Activated naive CD8-positive, alpha-beta T cell treated with anti-CD3 and anti-CD28 coated beads, Interleukin-2, amount 50 U/mL, for 24 hours (primary cell): ENCODE measurements around the gene CNTN5.
"Not testable (repeated sequence)": the region's sequence is repeated elsewhere in the genome, so short reads cannot be mapped to it uniquely, and the experiment has no call there.

Experiments
- ATAC-seq: fragments of 150-1000 bp; cut with Tn5 transposase; one replicate; pipeline ENCODE4 v1.10.0; 2021
- DNase-seq: peaks from one replicate; pipeline ENCODE4 v3.0.0; 2021
- H3K27ac Mint-ChIP-seq: one replicate; pipeline ENCODE4 v1.8.0; 2021; ENCODE audit warnings: mild to moderate bottlenecking, mixed read lengths
- H3K27me3 Mint-ChIP-seq: one replicate; pipeline ENCODE4 v1.8.0; 2021; ENCODE audit warnings: mixed read lengths
- H3K36me3 Mint-ChIP-seq: one replicate; pipeline ENCODE4 v1.8.0; 2021; ENCODE audit warnings: low read depth, mixed read lengths
- H3K4me1 Mint-ChIP-seq: one replicate; pipeline ENCODE4 v1.8.0; 2021; ENCODE audit warnings: mixed read lengths
- H3K4me3 Mint-ChIP-seq: one replicate; pipeline ENCODE4 v1.8.0; 2021; ENCODE audit warnings: mild to moderate bottlenecking, moderate library complexity, mixed read lengths
- H3K9me3 Mint-ChIP-seq: one replicate; pipeline ENCODE4 v1.8.0; 2021; ENCODE audit warnings: mixed read lengths

Gene CNTN5

DNA sequence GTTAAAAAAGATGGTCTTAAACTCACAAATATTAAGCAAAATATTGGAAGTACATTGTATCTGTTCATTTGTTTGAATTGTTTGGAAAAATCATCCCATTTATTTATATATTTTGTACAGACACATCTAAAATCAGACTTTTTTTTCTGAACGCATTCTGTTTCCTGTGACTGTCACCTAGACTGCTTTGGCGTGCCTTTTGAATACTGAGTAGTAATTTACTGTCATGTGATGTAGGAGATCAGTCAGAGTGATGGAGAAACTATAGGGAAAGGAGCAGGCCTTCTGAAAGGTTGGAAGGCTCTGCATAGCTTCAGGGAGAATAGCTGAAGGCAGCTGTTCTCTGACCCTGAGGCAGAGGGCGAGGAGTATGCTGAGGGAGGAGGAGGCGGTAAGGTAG, 1214.3 kb downstream of the CNTN5 start:
- Mint-ChIP-seq H3K27ac (no peak overlapping the region), H3K9me3 (peaks cover 22% of the 10 kb centered on the region), H3K4me1 (no peaks in the 10 kb centered on the region), H3K36me3 (no peaks in the 10 kb centered on the region), H3K4me3 (no peak overlapping the region), H3K27me3 (no peaks in the 10 kb centered on the region)
- ATAC-seq (no peak), DNase-seq (no peak)

DNA sequence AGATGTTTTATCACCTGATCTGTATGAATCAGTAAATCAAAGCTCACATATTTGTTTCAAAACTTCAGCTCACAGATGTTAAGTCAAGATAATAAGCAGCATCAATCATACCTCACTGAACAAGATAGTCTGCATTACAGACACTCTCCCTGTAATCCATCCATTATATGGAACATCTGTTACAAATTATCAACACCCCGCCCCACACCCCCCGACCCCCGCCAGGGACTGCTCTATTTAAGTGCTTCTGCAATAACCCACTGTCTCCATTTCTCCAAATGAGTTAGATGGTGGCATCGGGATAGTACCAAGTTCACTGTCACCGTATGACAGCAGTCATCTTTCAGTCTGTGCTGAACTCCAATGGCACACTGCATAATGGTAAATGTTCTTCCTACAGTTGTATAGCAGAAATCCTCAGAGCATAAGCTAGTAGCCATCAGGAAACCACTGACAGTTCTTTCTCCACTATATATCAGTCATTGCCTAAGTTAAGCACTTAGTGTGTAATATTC, 1219.3 kb downstream of the CNTN5 start:
- no peaks in the 10 kb centered on the region for H3K27me3 Mint-ChIP-seq
- H3K27ac Mint-ChIP-seq = no peak overlapping the region
- H3K36me3 Mint-ChIP-seq = no peaks in the 10 kb centered on the region
- no peak for DNase-seq
- H3K4me3 Mint-ChIP-seq = no peak overlapping the region
- no peaks in the 10 kb centered on the region for H3K4me1 Mint-ChIP-seq
- ATAC-seq = no peak
- H3K9me3 Mint-ChIP-seq = peaks cover 14% of the 10 kb centered on the region

GRCh38 chr11:100247704-100248103, 1227.0 kb downstream of the CNTN5 start:
- H3K27me3 Mint-ChIP-seq = no peaks in the 10 kb centered on the region
- no peak overlapping the region for H3K4me3 Mint-ChIP-seq

DNA sequence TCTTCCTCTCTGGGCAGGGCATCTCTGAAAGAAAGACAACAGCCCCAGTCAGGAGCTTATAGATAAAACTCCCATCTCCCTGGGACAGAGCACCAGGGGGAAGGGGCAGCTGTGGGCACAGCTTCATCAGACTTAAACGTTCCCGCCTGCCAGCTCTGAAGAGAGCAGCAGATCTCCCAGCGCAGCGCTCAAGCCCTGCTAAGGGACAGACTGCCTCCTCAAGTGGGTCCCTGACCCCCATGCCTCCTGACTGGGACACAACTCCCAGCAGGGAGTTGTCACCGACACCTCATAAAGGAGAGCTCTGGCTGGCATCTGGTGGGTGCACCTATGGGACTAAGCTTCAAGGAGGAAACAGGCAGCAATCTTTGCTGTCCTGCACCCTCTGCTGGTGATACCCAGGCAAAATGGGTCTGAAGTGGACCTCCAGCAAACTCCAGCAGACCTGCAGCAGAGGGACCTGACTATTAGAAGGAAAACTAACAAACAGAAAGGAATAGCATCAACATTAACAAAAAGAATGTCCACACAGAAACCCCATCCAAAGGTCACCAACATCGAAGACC, 1236.6 kb downstream of the CNTN5 start:
- DNase-seq, ATAC-seq, H3K27me3 Mint-ChIP-seq, H3K4me1 Mint-ChIP-seq, H3K4me3 Mint-ChIP-seq, H3K36me3 Mint-ChIP-seq, H3K27ac Mint-ChIP-seq: not testable (repeated sequence)
- peaks cover 18% of the 10 kb centered on the region for H3K9me3 Mint-ChIP-seq

More at GRCh38 chr11:100247704-100248103, 1227.0 kb downstream of the CNTN5 start:
- ATAC-seq (no peak), DNase-seq (no peak)
- Mint-ChIP-seq H3K4me1 (no peaks in the 10 kb centered on the region), H3K36me3 (no peaks in the 10 kb centered on the region), H3K27ac (no peak overlapping the region), H3K9me3 (peaks cover 6% of the 10 kb centered on the region)

DNA sequence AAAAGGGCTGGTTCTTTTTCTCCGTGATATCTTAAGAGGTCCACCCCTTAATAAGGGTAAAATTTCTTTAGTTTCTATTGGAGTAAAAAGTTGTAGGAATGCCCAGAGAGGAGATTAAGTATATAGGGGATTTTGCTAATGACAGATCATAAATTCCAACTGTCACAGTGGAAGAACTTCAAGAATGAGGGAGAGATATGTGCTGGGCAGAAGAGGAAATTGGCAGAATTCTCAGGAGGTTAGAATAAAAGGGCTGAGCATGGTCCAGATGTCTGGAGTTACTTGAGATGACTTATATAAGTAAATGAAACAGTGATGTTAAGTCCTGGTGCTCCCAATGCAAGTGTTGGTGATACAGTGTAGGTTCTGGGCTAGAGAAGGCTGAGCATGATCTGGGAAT, 1248.8 kb downstream of the CNTN5 start:
- Mint-ChIP-seq H3K4me3 (no peak overlapping the region), H3K27ac (no peak overlapping the region), H3K4me1 (no peaks in the 10 kb centered on the region), H3K27me3 (no peaks in the 10 kb centered on the region), H3K9me3 (peaks cover 16% of the 10 kb centered on the region), H3K36me3 (no peaks in the 10 kb centered on the region)
- no peak for ATAC-seq
- DNase-seq = no peak

- Mint-ChIP-seq H3K36me3 (no peaks in the 10 kb centered on the region), H3K27me3 (no peaks in the 10 kb centered on the region), H3K4me1 (no peaks in the 10 kb centered on the region), H3K27ac (no peak overlapping the region), H3K9me3 (peaks cover 16% of the 10 kb centered on the region), H3K4me3 (no peak overlapping the region)
- ATAC-seq = no peak
- DNase-seq = no peak
Observed at GRCh38 chr11:100273066-100273815, 1252.5 kb downstream of the CNTN5 start.

DNA sequence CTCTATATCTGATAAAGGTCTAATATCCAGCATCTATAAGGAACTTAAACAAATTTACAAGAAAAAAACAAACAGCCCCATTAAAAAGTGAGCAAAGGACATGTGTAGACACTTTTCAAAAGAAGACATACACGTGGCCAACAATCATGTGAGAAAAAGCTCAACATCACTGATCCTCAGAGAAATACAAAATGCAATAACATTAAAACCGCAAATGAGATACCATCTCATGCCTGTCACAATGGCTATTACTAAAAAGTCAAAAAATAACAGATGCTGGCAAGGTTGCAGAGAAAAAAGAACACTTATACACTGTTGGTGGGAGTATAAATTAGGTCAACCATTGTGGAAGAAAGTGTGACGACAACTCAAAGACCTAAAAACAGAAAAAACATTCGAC, 1253.7 kb downstream of the CNTN5 start:
- DNase-seq, H3K27ac Mint-ChIP-seq, H3K4me1 Mint-ChIP-seq, ATAC-seq, H3K4me3 Mint-ChIP-seq, H3K27me3 Mint-ChIP-seq, H3K36me3 Mint-ChIP-seq: not testable (repeated sequence)
- peaks cover 10% of the 10 kb centered on the region for H3K9me3 Mint-ChIP-seq

DNA sequence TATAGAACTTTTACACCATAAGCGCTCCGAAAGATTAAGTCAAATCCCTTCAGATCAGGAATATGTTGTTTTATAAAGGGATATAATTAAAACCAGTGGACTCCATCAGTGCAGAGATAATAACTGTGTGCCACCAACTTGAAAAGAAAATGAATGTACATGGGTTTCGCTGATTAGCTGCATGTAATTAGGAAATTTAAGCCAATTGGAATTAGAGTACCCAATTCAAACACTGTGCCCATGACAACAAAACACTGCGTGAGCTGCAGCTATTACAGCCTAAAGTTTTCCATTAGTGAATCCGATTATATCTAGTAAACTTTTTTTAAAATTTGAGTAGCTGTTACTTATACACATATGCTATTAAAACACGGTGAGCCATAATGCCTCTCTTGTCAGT, 1274.0 kb downstream of the CNTN5 start:
- H3K4me1 Mint-ChIP-seq = no peaks in the 10 kb centered on the region
- no peak for DNase-seq
- H3K9me3 Mint-ChIP-seq = no peaks in the 10 kb centered on the region
- H3K27me3 Mint-ChIP-seq = no peaks in the 10 kb centered on the region
- no peaks in the 10 kb centered on the region for H3K36me3 Mint-ChIP-seq
- no peak overlapping the region for H3K4me3 Mint-ChIP-seq
- no peak overlapping the region for H3K27ac Mint-ChIP-seq
- ATAC-seq = no peak

DNA sequence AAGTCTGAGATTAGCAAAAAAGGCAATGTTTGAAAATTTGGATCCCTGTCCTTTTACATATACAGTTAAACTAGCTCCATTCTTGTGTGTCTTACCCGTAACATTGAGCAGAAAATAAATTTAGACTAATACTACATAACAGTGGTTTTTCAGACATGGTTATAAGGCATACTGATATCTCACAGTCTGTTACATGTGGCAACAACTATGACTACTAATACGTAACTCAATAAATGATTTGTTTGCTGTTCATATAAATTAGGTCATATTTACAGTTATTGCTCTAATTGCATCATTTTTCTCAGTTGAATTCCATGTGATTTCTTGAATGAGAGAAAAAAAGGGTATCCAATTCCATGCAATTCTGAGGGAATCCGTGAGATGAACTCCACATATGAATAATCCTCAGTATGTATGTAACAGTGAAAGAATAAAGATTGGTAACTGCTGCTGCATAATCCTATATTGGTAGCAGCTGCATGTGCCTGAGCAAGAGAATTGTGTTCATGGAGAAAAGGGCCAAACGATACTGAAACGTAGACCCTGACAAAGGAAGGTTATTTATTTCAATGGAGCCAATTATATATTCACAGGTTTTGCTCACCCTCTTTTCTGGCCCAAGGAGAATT, 1275.4 kb downstream of the CNTN5 start:
- Mint-ChIP-seq H3K4me1 (no peaks in the 10 kb centered on the region), H3K4me3 (no peak overlapping the region), H3K27me3 (no peaks in the 10 kb centered on the region), H3K9me3 (no peaks in the 10 kb centered on the region), H3K36me3 (no peaks in the 10 kb centered on the region), H3K27ac (no peak overlapping the region)
- DNase-seq (no peak), ATAC-seq (no peak)

DNA sequence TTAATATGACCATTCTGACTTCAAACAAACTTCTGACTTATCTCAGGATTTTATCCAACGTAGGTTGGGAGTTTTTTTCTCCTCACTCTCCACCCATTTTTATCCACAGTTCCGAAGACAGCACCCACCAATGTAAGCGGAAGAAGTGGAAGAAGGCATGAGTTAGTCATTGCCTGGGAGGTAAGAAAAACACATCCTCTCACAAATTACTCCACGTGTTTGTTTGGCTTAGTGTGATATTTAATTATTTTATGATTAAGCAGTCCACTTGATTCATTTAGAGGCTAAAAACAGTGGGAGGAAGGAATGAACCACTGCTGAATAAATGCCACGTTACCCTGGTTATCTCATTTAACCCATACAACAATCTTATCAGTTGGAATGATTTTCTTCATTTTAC, 1276.8 kb downstream of the CNTN5 start:
- Mint-ChIP-seq H3K9me3 (no peaks in the 10 kb centered on the region), H3K4me3 (no peak overlapping the region)
- ATAC-seq = no peak

DNA sequence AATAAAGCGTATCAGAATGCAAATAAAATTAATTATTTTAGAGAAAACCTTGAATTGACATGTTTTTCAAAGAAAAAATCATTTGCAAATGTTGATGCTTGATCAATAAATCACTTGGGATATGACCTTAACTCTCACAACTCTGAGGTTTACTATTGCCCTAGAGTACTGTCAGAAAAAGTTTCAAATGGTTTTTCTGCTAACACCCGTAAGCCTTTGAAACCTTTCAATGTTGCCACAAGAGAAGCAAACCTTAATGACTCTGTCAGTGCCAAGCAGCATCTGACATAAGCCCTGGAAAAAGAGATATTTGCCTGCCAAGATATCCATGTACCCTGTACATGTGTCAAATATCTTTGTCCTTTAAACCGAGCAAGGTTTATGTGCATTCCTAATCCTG, 1282.1 kb downstream of the CNTN5 start:
- ATAC-seq = no peak
- DNase-seq = no peak
- H3K9me3 Mint-ChIP-seq = no peaks in the 10 kb centered on the region
- no peaks in the 10 kb centered on the region for H3K4me1 Mint-ChIP-seq
- H3K27me3 Mint-ChIP-seq = no peaks in the 10 kb centered on the region
- H3K36me3 Mint-ChIP-seq = no peaks in the 10 kb centered on the region
- no peak overlapping the region for H3K27ac Mint-ChIP-seq
- no peak overlapping the region for H3K4me3 Mint-ChIP-seq

More for the DNA sequence above, 1276.8 kb downstream of the CNTN5 start:
- H3K27ac Mint-ChIP-seq = no peak overlapping the region
- H3K36me3 Mint-ChIP-seq = no peaks in the 10 kb centered on the region
- no peaks in the 10 kb centered on the region for H3K4me1 Mint-ChIP-seq
- H3K27me3 Mint-ChIP-seq = no peaks in the 10 kb centered on the region
- DNase-seq = no peak

- ATAC-seq (no peak), DNase-seq (no peak)
- H3K4me1 Mint-ChIP-seq = no peaks in the 10 kb centered on the region
- H3K36me3 Mint-ChIP-seq = no peaks in the 10 kb centered on the region
- no peak overlapping the region for H3K27ac Mint-ChIP-seq
- H3K9me3 Mint-ChIP-seq = no peaks in the 10 kb centered on the region
- H3K4me3 Mint-ChIP-seq = no peak overlapping the region
- no peaks in the 10 kb centered on the region for H3K27me3 Mint-ChIP-seq
Observed at GRCh38 chr11:100303897-100304296, 1283.1 kb downstream of the CNTN5 start.

- Mint-ChIP-seq H3K27ac (no peak overlapping the region), H3K4me1 (no peaks in the 10 kb centered on the region)
Observed at GRCh38 chr11:100308202-100308601, 1287.5 kb downstream of the CNTN5 start.

DNA sequence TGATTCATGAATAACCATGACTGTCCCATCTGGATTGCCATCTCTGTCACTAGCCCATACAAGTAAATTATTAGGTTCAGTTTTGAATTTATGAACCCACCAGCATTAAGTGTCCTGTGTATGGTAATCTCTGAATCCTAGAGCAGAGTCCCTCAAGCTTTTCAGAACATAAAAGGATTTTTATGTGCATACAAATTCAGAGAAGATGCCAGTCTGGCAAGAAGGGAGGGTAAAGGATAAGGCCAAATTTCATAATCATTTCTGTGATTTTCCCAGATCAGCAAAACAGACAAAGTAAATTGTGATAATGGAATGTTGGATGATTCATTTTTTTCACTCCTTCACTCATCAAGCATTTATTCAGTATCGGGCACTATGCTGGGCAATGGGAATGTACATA, 1295.2 kb downstream of the CNTN5 start:
- Mint-ChIP-seq H3K4me3 (no peak overlapping the region), H3K4me1 (no peaks in the 10 kb centered on the region), H3K27me3 (no peaks in the 10 kb centered on the region), H3K27ac (no peak overlapping the region), H3K9me3 (peaks cover 16% of the 10 kb centered on the region), H3K36me3 (no peaks in the 10 kb centered on the region)
- DNase-seq (no peak), ATAC-seq (no peak)

More at GRCh38 chr11:100308202-100308601, 1287.5 kb downstream of the CNTN5 start:
- no peak overlapping the region for H3K4me3 Mint-ChIP-seq
- no peaks in the 10 kb centered on the region for H3K27me3 Mint-ChIP-seq
- H3K36me3 Mint-ChIP-seq = no peaks in the 10 kb centered on the region
- H3K9me3 Mint-ChIP-seq = peaks cover 8% of the 10 kb centered on the region
- no peak for DNase-seq
- no peak for ATAC-seq

GRCh38 chr11:100316952-100317351, 1296.2 kb downstream of the CNTN5 start:
- Mint-ChIP-seq H3K36me3 (no peaks in the 10 kb centered on the region), H3K4me3 (no peak overlapping the region), H3K9me3 (peaks cover 20% of the 10 kb centered on the region), H3K4me1 (no peaks in the 10 kb centered on the region), H3K27ac (no peak overlapping the region), H3K27me3 (no peaks in the 10 kb centered on the region)
- DNase-seq (no peak), ATAC-seq (no peak)
